Activated CD8-positive, alpha-beta memory T cell treated with anti-CD3 and anti-CD28 coated beads, Interleukin-2, amount 50 U/mL, for 24 hours (primary cell): ENCODE measurements around the gene SLC23A3.

Source experiments
- DNase-seq: peaks from one replicate; pipeline ENCODE4 v3.0.0-alpha.2; 2020; ENCODE audit errors: extremely low read depth

The SLC23A3 gene

GRCh38 chr2:219142329-219142728 is 27.5 kb downstream of the SLC23A3 start:
- DNase-seq: no peak

GRCh38 chr2:219140722-219141121 is 29.1 kb downstream of the SLC23A3 start:
- no peak for DNase-seq

GRCh38 chr2:219133976-219134375 is 35.9 kb downstream of the SLC23A3 start:
- DNase-seq: no peak

- DNase-seq: no peak
Observed at GRCh38 chr2:219131744-219132143, 38.1 kb downstream of the SLC23A3 start.

GRCh38 chr2:219131327-219131726 is 38.5 kb downstream of the SLC23A3 start:
- no peak for DNase-seq

GRCh38 chr2:219129589-219129988 is 40.2 kb downstream of the SLC23A3 start:
- no peak for DNase-seq

GRCh38 chr2:219128396-219128795 is 41.4 kb downstream of the SLC23A3 start:
- DNase-seq: no peak

GRCh38 chr2:219127037-219127635 is 42.7 kb downstream of the SLC23A3 start:
- no peak for DNase-seq

- DNase-seq: no peak
Observed at GRCh38 chr2:219126555-219126954, 43.3 kb downstream of the SLC23A3 start.

- DNase-seq: no peak
Observed at GRCh38 chr2:219125886-219126270, 44.0 kb downstream of the SLC23A3 start.

GRCh38 chr2:219125225-219125885 is 44.5 kb downstream of the SLC23A3 start:
- no peak for DNase-seq

- no peak for DNase-seq
Observed at GRCh38 chr2:219124381-219125110, 45.3 kb downstream of the SLC23A3 start.

- no peak for DNase-seq
Observed at GRCh38 chr2:219123356-219124135, 46.3 kb downstream of the SLC23A3 start.

GRCh38 chr2:219122202-219122980 is 47.4 kb downstream of the SLC23A3 start:
- DNase-seq: no peak

GRCh38 chr2:219120082-219120481 is 49.7 kb downstream of the SLC23A3 start:
- DNase-seq: no peak

- peak; percentile 26 for DNase-seq
Observed at GRCh38 chr2:219119422-219120043, 50.3 kb downstream of the SLC23A3 start.

- DNase-seq: no peak
Observed at GRCh38 chr2:219118504-219118903, 51.3 kb downstream of the SLC23A3 start.

- no peak for DNase-seq
Observed at GRCh38 chr2:219116776-219117646, 52.8 kb downstream of the SLC23A3 start.

GRCh38 chr2:219112651-219113338 is 57.0 kb downstream of the SLC23A3 start:
- DNase-seq: no peak

GRCh38 chr2:219112062-219112406 is 57.8 kb downstream of the SLC23A3 start:
- DNase-seq: no peak
